ENCODE results near the gene YRDC.
A peak's percentile ranks its signal among the peaks of the same experiment; 100 is the strongest.
"Not testable (repeated sequence)": the region's sequence is repeated elsewhere in the genome, so short reads cannot be mapped to it uniquely, and the experiment has no call there.

Gene YRDC

DNA sequence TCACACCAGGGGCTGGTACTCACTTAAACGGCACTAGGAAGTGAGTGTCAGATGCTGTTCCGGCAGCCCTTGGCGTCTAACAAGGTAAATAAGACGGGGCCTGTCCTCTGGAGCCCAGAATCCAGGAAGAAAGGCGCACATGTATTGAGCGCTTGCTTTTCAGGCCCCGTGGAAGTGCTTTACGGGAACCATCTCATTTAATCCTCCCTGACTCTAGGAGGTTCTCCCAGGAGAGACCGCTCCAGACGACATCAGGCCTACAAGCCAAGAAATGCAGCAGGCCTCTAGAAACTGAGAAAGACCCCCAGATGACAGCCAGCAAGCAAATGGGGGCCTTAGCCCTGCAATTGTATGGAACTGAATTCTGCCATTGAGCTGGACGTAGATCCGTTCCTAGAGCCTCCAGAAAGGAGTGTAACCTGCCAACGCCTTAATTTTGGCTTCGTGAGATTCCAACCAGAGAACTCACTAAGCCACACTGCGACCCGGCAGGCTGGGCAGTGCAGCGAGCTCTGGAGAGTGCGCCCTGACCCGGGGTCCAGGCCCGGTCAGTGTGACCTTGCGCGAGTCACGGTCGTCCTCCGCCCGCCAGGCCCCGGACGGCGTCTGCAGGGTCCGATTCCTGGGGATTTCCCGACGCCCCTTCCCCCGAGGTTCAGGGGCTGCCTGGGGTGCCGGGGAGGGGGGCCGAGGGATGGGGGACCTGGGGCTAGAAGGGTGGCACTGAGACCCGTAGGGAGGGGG lies 14.9 kb downstream of the YRDC start:
- no peak for DNase-seq (ENCODE audit: extremely low spot score)
- ChIA-PET CTCF (interaction anchor here (1.4 to 2.2 kb wide), 2 partner anchors 10 to 67 kb away, joined by 3 to 7 read pairs; partner anchors contain the start of gene MTF1), POLR2A (interaction anchor here (1.6 kb wide), 1 partner anchor 139 kb away, joined by 3 read pairs; no protein-coding TSS in a partner anchor)
- TF ChIP-seq, protein P1, sequence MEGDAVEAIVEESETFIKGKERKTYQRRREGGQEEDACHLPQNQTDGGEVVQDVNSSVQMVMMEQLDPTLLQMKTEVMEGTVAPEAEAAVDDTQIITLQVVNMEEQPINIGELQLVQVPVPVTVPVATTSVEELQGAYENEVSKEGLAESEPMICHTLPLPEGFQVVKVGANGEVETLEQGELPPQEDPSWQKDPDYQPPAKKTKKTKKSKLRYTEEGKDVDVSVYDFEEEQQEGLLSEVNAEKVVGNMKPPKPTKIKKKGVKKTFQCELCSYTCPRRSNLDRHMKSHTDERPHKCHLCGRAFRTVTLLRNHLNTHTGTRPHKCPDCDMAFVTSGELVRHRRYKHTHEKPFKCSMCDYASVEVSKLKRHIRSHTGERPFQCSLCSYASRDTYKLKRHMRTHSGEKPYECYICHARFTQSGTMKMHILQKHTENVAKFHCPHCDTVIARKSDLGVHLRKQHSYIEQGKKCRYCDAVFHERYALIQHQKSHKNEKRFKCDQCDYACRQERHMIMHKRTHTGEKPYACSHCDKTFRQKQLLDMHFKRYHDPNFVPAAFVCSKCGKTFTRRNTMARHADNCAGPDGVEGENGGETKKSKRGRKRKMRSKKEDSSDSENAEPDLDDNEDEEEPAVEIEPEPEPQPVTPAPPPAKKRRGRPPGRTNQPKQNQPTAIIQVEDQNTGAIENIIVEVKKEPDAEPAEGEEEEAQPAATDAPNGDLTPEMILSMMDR (IDR thresholded peaks at IDR 0.05; ENCODE audit: control extremely low read depth, extremely low read depth, low read depth, missing control alignments), result no peak

DNA sequence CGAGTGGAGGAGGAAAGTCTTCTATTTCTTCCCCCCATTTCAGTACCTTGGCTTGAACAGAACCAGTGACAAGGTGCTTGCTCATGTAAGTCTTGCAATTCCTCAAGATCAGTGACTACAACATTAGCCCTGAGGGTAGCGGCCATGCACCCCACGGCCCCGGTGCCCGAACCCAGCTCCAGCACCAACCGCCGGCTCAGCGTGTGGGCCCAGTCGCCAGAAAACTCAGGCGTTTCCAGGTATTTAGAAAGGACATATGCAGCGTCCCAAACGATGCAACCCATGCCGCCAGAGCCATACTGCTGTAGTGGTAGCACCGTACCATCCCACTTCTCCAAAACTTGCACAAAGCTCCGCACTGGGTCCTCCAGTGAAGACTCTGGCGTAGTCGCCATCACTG lies 25.5 kb downstream of the YRDC start:
- CTCF ChIA-PET, result interaction anchor here (1.0 kb wide), 2 partner anchors 11 to 12 kb away, joined by 3 to 4 read pairs; partner anchors contain the start of gene MANEAL

DNA sequence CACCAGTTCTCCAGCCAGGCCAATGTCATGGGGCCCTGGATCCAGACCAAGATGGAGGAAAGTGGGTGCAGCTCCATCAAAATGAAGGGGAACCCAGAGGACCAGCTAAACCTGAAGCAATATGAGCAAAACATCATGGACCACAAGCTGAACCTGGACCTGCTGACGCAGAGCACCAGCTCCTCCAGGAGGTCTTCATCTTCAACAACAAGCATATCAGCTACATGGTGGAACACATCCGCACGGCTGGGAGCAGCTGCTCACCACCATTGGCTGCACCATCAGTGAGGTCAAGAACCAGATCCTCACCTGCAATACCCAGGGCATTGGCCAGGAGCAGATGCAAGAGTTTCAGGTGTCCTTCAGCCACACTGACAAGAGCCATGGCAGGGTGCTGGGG lies 29.4 kb downstream of the YRDC start:
- TF ChIP-seq, protein P1 (IDR thresholded peaks at IDR 0.05; ENCODE audit: control extremely low read depth, extremely low read depth, low read depth, missing control alignments), result no peak
- no peak for DNase-seq (ENCODE audit: extremely low spot score)
- ChIA-PET CTCF (interaction anchor here (1.0 to 3.0 kb wide), 3 partner anchors 12 to 176 kb away, joined by 3 to 11 read pairs (median 3); no protein-coding TSS in a partner anchor), POLR2A (no interaction called here)

More for the DNA sequence above, 25.5 kb downstream of the YRDC start:
- DNase-seq (ENCODE audit: extremely low spot score), result no peak
- POLR2A ChIA-PET, result no interaction called here
- TF ChIP-seq, protein P1 (IDR thresholded peaks at IDR 0.05; ENCODE audit: control extremely low read depth, extremely low read depth, low read depth, missing control alignments), result no peak

DNA sequence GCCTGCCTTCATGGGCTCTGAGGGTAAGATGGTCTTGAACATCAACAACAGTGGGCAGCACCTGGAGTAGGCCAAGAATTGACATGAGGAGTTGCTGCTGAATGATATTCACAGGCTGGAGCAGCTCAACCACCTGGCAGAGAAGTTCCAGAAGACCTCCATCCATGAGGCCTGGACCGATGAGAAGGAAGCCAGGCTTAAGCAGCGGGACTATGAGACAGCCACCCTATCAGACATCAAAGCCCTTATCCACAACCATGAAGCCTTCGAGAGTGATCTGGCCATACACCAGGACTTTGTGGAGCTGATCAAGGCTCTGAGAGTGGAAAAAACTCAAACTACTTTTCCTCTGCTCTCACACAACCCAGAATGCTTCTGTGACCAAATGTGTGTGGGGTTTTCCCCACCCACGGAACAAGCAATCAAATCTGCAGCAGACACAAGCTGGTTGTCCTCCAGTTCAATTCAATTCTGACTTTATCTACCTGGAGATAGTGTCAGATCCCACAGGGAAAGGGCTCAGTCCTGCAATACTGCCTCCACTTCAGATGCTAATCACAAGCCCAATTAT lies 31.0 kb downstream of the YRDC start:
- ChIA-PET CTCF (interaction anchor here (1.2 to 3.0 kb wide), 2 partner anchors 12 to 174 kb away, joined by 4 to 11 read pairs; partner anchors contain the start of gene EPHA10), POLR2A (no interaction called here)
- TF ChIP-seq, protein P1 (IDR thresholded peaks at IDR 0.05; ENCODE audit: control extremely low read depth, extremely low read depth, low read depth, missing control alignments), result no peak
- peak; percentile 42 for DNase-seq (ENCODE audit: extremely low spot score)

DNA sequence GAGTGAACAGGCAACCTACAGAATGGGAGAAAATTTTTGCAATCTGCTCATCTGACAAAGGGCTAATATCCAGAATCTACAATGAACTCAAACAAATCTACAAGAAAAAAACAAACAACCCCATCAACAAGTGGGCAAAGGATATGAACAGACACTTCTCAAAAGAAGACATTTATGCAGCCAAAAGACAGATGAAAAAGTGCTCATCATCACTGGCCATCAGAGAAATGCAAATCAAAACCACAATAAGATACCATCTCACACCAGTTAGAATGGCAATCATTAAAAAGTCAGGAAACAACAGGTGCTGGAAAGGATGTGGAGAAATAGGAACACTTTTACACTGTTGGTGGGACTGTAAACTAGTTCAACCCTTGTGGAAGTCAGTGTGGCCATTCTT lies 36.6 kb downstream of the YRDC start:
- POLR2A ChIA-PET; DNase-seq (ENCODE audit: extremely low spot score): not testable (repeated sequence)
- CTCF ChIA-PET, result interaction anchor here (1.0 to 2.1 kb wide), 2 partner anchors 12 to 49 kb away, joined by 3 to 4 read pairs; no protein-coding TSS in a partner anchor

DNA sequence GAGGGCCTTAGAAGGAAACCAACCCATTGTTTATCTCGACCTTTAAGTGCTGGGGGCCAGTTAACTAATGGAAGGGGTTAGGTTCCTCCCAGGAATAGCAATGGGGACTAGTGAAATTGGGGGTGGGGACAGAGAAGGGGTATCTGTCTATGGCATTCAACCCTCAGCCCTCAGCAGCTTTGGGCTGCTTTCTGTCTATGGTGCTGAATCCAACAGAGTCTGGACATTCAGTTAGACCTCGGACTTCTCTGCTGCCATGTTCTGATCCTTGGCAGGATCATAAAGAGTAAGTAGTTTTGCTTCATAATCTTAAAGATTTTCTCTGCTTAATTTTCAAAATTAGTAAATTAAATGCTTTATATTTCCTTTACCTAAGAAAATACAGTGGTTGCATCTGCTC lies 40.5 kb downstream of the YRDC start:
- POLR2A ChIA-PET, result no interaction called here
- no peak for DNase-seq (ENCODE audit: extremely low spot score)
- CTCF ChIA-PET, result no interaction called here
- TF ChIP-seq, protein P1 (IDR thresholded peaks at IDR 0.05; ENCODE audit: control extremely low read depth, extremely low read depth, low read depth, missing control alignments), result no peak
